Smooth muscle cell (in vitro differentiated cells): ENCODE data around the gene FCHSD2. TPM values are rescaled to one million over a fixed set of nuclear protein-coding genes. Genes with fewer than 3 reads are reported as not detected.

ENCODE experiments used
- DNase-seq: peaks from one replicate; lab custom pipeline; 2025; ENCODE audit not compliant: unreplicated experiment; lab: John Stamatoyannopoulos, UW
- H2AFZ ChIP-seq: fragments of 200-600 bp; sonication (generic); 2 replicates; pipeline ENCODE4 v1.6.0; 2016; ENCODE audit warnings: antibody characterized with exemption, low read depth, mild to moderate bottlenecking
- H3F3A ChIP-seq: fragments of 200-600 bp; sonication (generic); 2 replicates; pipeline ENCODE4 v1.6.0; 2017; ENCODE audit warnings: antibody characterized with exemption, low read depth
- H3K27ac ChIP-seq: fragments of 200-600 bp; sonication (generic); 2 replicates; pipeline ENCODE4 v1.5.1; 2016; ENCODE audit warnings: low read depth, mild to moderate bottlenecking
- H3K27me3 ChIP-seq: fragments of 200-600 bp; sonication (generic); 2 replicates; pipeline ENCODE4 v1.6.1; 2016; ENCODE audit warnings: low read depth, mild to moderate bottlenecking
- H3K36me3 ChIP-seq: fragments of 200-600 bp; sonication (generic); 2 replicates; pipeline ENCODE4 v1.5.1; 2016; ENCODE audit warnings: low read depth
- H3K4me1 ChIP-seq: fragments of 200-600 bp; sonication (generic); 2 replicates; pipeline ENCODE4 v1.5.1; 2016; ENCODE audit warnings: low read depth
- H3K4me2 ChIP-seq: fragments of 200-600 bp; sonication (generic); 2 replicates; pipeline ENCODE4 v1.6.0; 2016; ENCODE audit warnings: mild to moderate bottlenecking
- H3K4me3 ChIP-seq: fragments of 200-600 bp; sonication (generic); 2 replicates; pipeline ENCODE4 v1.5.1; 2016; ENCODE audit warnings: mild to moderate bottlenecking
- H3K79me2 ChIP-seq: fragments of 200-600 bp; sonication (generic); 2 replicates; pipeline ENCODE4 v1.6.0; 2016; ENCODE audit warnings: low read depth, mild to moderate bottlenecking
- H3K9ac ChIP-seq: fragments of 200-600 bp; sonication (generic); 2 replicates; pipeline ENCODE4 v1.6.0; 2016; ENCODE audit warnings: low read depth
- H3K9me3 ChIP-seq: fragments of 200-600 bp; sonication (generic); replicated peaks from 2 replicates; pipeline ENCODE4 v1.5.1; 2016; ENCODE audit warnings: low read depth
- H4K20me1 ChIP-seq: fragments of 200-600 bp; sonication (generic); 2 replicates; pipeline ENCODE4 v1.6.0; 2016; ENCODE audit warnings: low read depth
- CTCF ChIP-seq: fragments of 200-600 bp; sonication (generic); IDR thresholded peaks from 2 replicates; pipeline ENCODE4 v1.5.1; 2017; ENCODE audit warnings: borderline replicate concordance, mild to moderate bottlenecking, antibody characterized with exemption; ENCODE audit not compliant: insufficient read depth, poor library complexity, severe bottlenecking
- WGBS: methylation state at CpG from one replicate; pipeline ENCODE4 v1.1.7; 2016; ENCODE audit warnings: low lambda C conversion rate; 5-methylcytosine and 5-hydroxymethylcytosine counted together
- polyA plus RNA-seq: library from polyadenylated mRNA; unstranded; fragments of >200 nt; fragmentation: Nextera tagmentation; extraction: Ambion mirVana; gene quantifications from 2 replicates; pipeline ENCODE4 v1.2.1, GENCODE V29; 2016
- total RNA-seq: library from RNA; depleted of rRNA; stranded (reverse); fragments of >200 nt; gene quantifications from 2 replicates; pipeline ENCODE4 v1.2.3, GENCODE V29; 2014

The FCHSD2 gene
- total and polyA plus RNA-seq, 2 experiments from 2014 or later = 14.6 to 24.3 TPM

- 98% methylated on average over 2 of the region's 2 CpGs for WGBS
- Histone ChIP-seq H3K27ac (no peak overlapping the region), H4K20me1 (no peaks in the 10 kb centered on the region), H3K79me2 (no peaks in the 10 kb centered on the region), H3K4me1 (no peaks in the 10 kb centered on the region), H3K36me3 (no peaks in the 10 kb centered on the region), H3F3A (no peaks in the 10 kb centered on the region), H3K27me3 (no peaks in the 10 kb centered on the region), H2AFZ (no peak overlapping the region), H3K4me2 (no peak overlapping the region), H3K9ac (no peak overlapping the region), H3K9me3 (no peaks in the 10 kb centered on the region), H3K4me3 (no peak overlapping the region)
- DNase-seq = no peak
- TF ChIP-seq CTCF = no peak
Measured at GRCh38 chr11:72890881-72891280, 251.2 kb downstream of the FCHSD2 start.

GRCh38 chr11:72886619-72887018 lies 255.5 kb downstream of the FCHSD2 start:
- H3K9me3 ChIP-seq = no peaks in the 10 kb centered on the region
- TF ChIP-seq CTCF = no peak
- H3K4me2 ChIP-seq = no peak overlapping the region
- H3K4me3 ChIP-seq = no peak overlapping the region
- H3K9ac ChIP-seq = no peak overlapping the region
- no peaks in the 10 kb centered on the region for H3F3A ChIP-seq
- no peak overlapping the region for H2AFZ ChIP-seq
- H3K4me1 ChIP-seq = no peaks in the 10 kb centered on the region
- H3K27me3 ChIP-seq = no peaks in the 10 kb centered on the region
- H3K27ac ChIP-seq = no peak overlapping the region
- H3K36me3 ChIP-seq = no peaks in the 10 kb centered on the region
- no peak for DNase-seq
- H3K79me2 ChIP-seq = no peaks in the 10 kb centered on the region
- no peaks in the 10 kb centered on the region for H4K20me1 ChIP-seq

- H3K4me2 ChIP-seq = no peak overlapping the region
- no peak overlapping the region for H3K9ac ChIP-seq
- no peaks in the 10 kb centered on the region for H3K27me3 ChIP-seq
- no peak overlapping the region for H3K27ac ChIP-seq
- no peaks in the 10 kb centered on the region for H4K20me1 ChIP-seq
- H3K79me2 ChIP-seq = no peaks in the 10 kb centered on the region
- H2AFZ ChIP-seq = no peak overlapping the region
- no peaks in the 10 kb centered on the region for H3K36me3 ChIP-seq
- 90% methylated on average over 3 of the region's 3 CpGs for WGBS
- H3K4me1 ChIP-seq = no peaks in the 10 kb centered on the region
- no peak for DNase-seq
- no peaks in the 10 kb centered on the region for H3F3A ChIP-seq
- no peak for TF ChIP-seq CTCF
- no peak overlapping the region for H3K4me3 ChIP-seq
- no peaks in the 10 kb centered on the region for H3K9me3 ChIP-seq
Measured at GRCh38 chr11:72885749-72886609, 256.1 kb downstream of the FCHSD2 start.

- no peaks in the 10 kb centered on the region for H3K36me3 ChIP-seq
- H3K9me3 ChIP-seq = no peaks in the 10 kb centered on the region
- TF ChIP-seq CTCF = no peak
- H3K4me2 ChIP-seq = no peak overlapping the region
- no peaks in the 10 kb centered on the region for H4K20me1 ChIP-seq
- no peak overlapping the region for H3K27ac ChIP-seq
- no peak overlapping the region for H2AFZ ChIP-seq
- DNase-seq = no peak
- H3K4me1 ChIP-seq = no peaks in the 10 kb centered on the region
- no peaks in the 10 kb centered on the region for H3K79me2 ChIP-seq
- WGBS = 96% methylated on average over 3 of the region's 3 CpGs
- no peak overlapping the region for H3K9ac ChIP-seq
- no peaks in the 10 kb centered on the region for H3K27me3 ChIP-seq
- no peak overlapping the region for H3K4me3 ChIP-seq
- peaks cover 5% of the 10 kb centered on the region for H3F3A ChIP-seq
Measured at GRCh38 chr11:72876147-72876546, 266.0 kb downstream of the FCHSD2 start.
